B cell (primary cell): ENCODE measurements around the gene SLC35G2. TPM values are rescaled to one million over a fixed set of nuclear protein-coding genes. Genes with fewer than 3 reads are reported as not detected.

Experiments used
- ATAC-seq: fragments of 200-7000 bp; cut with Tn5 transposase; one replicate; pipeline ENCODE4 v1.10.0; 2021; ENCODE audit warnings: low read depth, mild to moderate bottlenecking, moderate number of reproducible peaks, moderate library complexity
- CTCF ChIA-PET: fragments of 350-600 bp; sonication (Branson Sonifier 250); formaldehyde crosslinking; loops from one replicate; lab custom pipeline; 2021; ENCODE audit warnings: antibody characterized with exemption, inconsistent platforms; lab: Charles Lee
- POLR2A ChIA-PET: fragments of 350-600 bp; sonication (Branson Sonifier 250); formaldehyde crosslinking; loops from one replicate; lab custom pipeline; 2021; ENCODE audit warnings: antibody characterized with exemption; lab: Charles Lee
- DNase-seq: peaks from one replicate; pipeline ENCODE4 v3.0.0; 2013
- H2AFZ ChIP-seq: 2 replicates; pipeline ENCODE4 v1.6.1; 2012; ENCODE audit warnings: mild to moderate bottlenecking, low read depth, low read length; ENCODE audit not compliant: insufficient read depth, poor library complexity, severe bottlenecking
- H3K27ac ChIP-seq, 2 donors: 1 replicate in 1 of 2; 2 replicates in 1 of 2; pipeline ENCODE4 v1.5.1; 2012 to 2013; ENCODE audit warnings: low read length in 2 of 2, mild to moderate bottlenecking in 2 of 2, moderate library complexity in 1 of 2
- H3K27me3 ChIP-seq, 4 experiments: fragments of 200-600 bp in 1 of 4; sonication (generic) in 1 of 4; replicated peaks in 1 of 4; 1 replicate in 2 of 4; 2 replicates in 2 of 4; pipeline versions ENCODE4 v1.6.1 to v1.7.0; 2013 to 2016; ENCODE audit warnings: low read length in 3 of 4, mild to moderate bottlenecking in 2 of 4, mixed read lengths in 1 of 4, moderate library complexity in 1 of 4; ENCODE audit not compliant: insufficient read depth in 4 of 4, control insufficient read depth in 3 of 4; ENCODE audit errors: control extremely low read depth in 1 of 4
- H3K36me3 ChIP-seq, 2 experiments: replicated peaks in 1 of 2; 1 replicate in 1 of 2; 2 replicates in 1 of 2; pipeline versions ENCODE4 v1.6.1 to v1.7.1; 2013; ENCODE audit warnings: low read length in 1 of 2; ENCODE audit not compliant: insufficient read depth in 2 of 2, control insufficient read depth in 1 of 2; ENCODE audit errors: control extremely low read depth in 1 of 2, extremely low read depth in 1 of 2
- H3K4me1 ChIP-seq, 2 donors: fragments of 200-600 bp in 1 of 2; sonication (generic) in 1 of 2; 1 replicate in 1 of 2; 2 replicates in 1 of 2; pipeline versions ENCODE4 v1.5.1 to v1.6.1; 2013 to 2017; ENCODE audit warnings: low read length in 2 of 2; ENCODE audit not compliant: control insufficient read depth in 2 of 2, insufficient read depth in 2 of 2
- H3K4me2 ChIP-seq: replicated peaks from 2 replicates; pipeline ENCODE3; 2012; ENCODE audit warnings: mild to moderate bottlenecking, low read depth, low read length; ENCODE audit not compliant: poor library complexity, severe bottlenecking
- H3K4me3 ChIP-seq, 5 experiments: fragments of 200-600 bp in 1 of 5; sonication (generic) in 1 of 5; 1 replicate in 3 of 5; 2 replicates in 2 of 5; pipeline versions ENCODE4 v1.5.1 to v1.7.0; 2011 to 2016; ENCODE audit warnings: low read length in 4 of 5, mild to moderate bottlenecking in 4 of 5, low read depth in 2 of 5, control low read depth in 1 of 5, moderate library complexity in 1 of 5; ENCODE audit not compliant: insufficient read depth in 1 of 5; ENCODE audit errors: control extremely low read depth in 1 of 5, extremely low read depth in 1 of 5
- H3K79me2 ChIP-seq: fragments of 200-600 bp; sonication (generic); one replicate; pipeline ENCODE4 v1.6.0; 2016; ENCODE audit warnings: low read length; ENCODE audit not compliant: control insufficient read depth, insufficient read depth
- H3K9ac ChIP-seq: fragments of 200-600 bp; sonication (generic); 2 replicates; pipeline ENCODE4 v1.6.1; 2017; ENCODE audit warnings: mild to moderate bottlenecking, low read length, moderate library complexity
- H3K9me3 ChIP-seq, 3 donors: one replicate each; pipeline versions ENCODE4 v1.6.1 to v1.7.1; 2013; ENCODE audit warnings: low read length in 2 of 3; ENCODE audit not compliant: control insufficient read depth in 2 of 3, insufficient read depth in 1 of 3; ENCODE audit errors: control extremely low read depth in 1 of 3
- H4K20me1 ChIP-seq: 2 replicates; pipeline ENCODE4 v1.6.0; 2012; ENCODE audit warnings: mild to moderate bottlenecking, low read length; ENCODE audit not compliant: insufficient read depth, control insufficient read depth, poor library complexity, severe bottlenecking
- H3K27ac Mint-ChIP-seq: one replicate; pipeline ENCODE4 v1.8.0; 2021; ENCODE audit warnings: mixed read lengths
- H3K27me3 Mint-ChIP-seq: one replicate; pipeline ENCODE4 v1.8.0; 2021; ENCODE audit warnings: mixed read lengths
- H3K4me1 Mint-ChIP-seq: one replicate; pipeline ENCODE4 v1.8.0; 2021; ENCODE audit warnings: mixed read lengths
- H3K4me3 Mint-ChIP-seq: one replicate; pipeline ENCODE4 v1.8.0; 2021; ENCODE audit warnings: mixed read lengths
- H3K9me3 Mint-ChIP-seq: one replicate; pipeline ENCODE4 v1.8.0; 2022; ENCODE audit warnings: mixed read lengths; ENCODE audit not compliant: insufficient read depth
- EZH2 ChIP-seq: IDR thresholded peaks from 2 replicates; pipeline ENCODE4 v1.6.1; 2012; ENCODE audit warnings: borderline replicate concordance, low read depth, mild to moderate bottlenecking, moderate library complexity, low read length; ENCODE audit not compliant: insufficient read depth, poor library complexity, severe bottlenecking
- WGBS: methylation state at CpG from one replicate; pipeline ENCODE4 v1.1.5; 2013; ENCODE audit warnings: missing lambda C conversion rate; ENCODE audit not compliant: insufficient coverage; 5-methylcytosine and 5-hydroxymethylcytosine counted together
- intact Hi-C: fragments of 100-400 bp; cut with micrococcal nuclease; formaldehyde crosslinking; loops from one replicate; pipeline ENCODE4 v1.10.0; 2022
- polyA plus RNA-seq: library from polyadenylated mRNA; depleted of rRNA; stranded (reverse); fragments of >200 nt; gene quantifications from 2 replicates; pipeline ENCODE4 v1.2.3, GENCODE V29; 2012
- total RNA-seq, 2 donors: library from RNA; stranded (reverse); fragments of 120-200 nt in 1 of 2; gene quantifications; 1 replicate in 1 of 2; 2 replicates in 1 of 2; pipeline versions ENCODE4 v1.2.3 to v1.2.4, GENCODE V29; 2013 to 2022
- TF ChIP-seq, protein P1 (sequence below): fragments of 200-600 bp; IDR thresholded peaks from one replicate; pipeline ENCODE4 v1.8.0; 2022; ENCODE audit warnings: antibody characterized with exemption, mild to moderate bottlenecking

SLC35G2 gene
- total and polyA plus RNA-seq, 2 donors (not counting 1 experiment from before 2014, with no cell fraction given), result 0.07 to 9.4 TPM

- H3K4me3 ChIP-seq, result peak overlapping the region; percentile 8 to 66 (median 53)
- Mint-ChIP-seq H3K4me1 (peaks cover 23% of the 10 kb centered on the region), H3K27me3 (peaks cover 30% of the 10 kb centered on the region), H3K27ac (peak overlapping the region; percentile 89), H3K9me3 (peaks cover 3% of the 10 kb centered on the region), H3K4me3 (peak overlapping the region; percentile 95)
- WGBS, result 13% methylated on average over 8 of the region's 8 CpGs
- ChIA-PET CTCF (interaction anchor here (1.0 kb wide), 1 partner anchor 66 kb away, joined by 7 read pairs; the partner anchor contains the start of gene STAG1), POLR2A (no interaction called here)
- H3K4me1 ChIP-seq, result peaks cover 21 to 22% of the 10 kb centered on the region in 2 donors
- H3K27ac ChIP-seq, result no peak overlapping the region
- no peak for TF ChIP-seq EZH2
- TF ChIP-seq, protein P1, sequence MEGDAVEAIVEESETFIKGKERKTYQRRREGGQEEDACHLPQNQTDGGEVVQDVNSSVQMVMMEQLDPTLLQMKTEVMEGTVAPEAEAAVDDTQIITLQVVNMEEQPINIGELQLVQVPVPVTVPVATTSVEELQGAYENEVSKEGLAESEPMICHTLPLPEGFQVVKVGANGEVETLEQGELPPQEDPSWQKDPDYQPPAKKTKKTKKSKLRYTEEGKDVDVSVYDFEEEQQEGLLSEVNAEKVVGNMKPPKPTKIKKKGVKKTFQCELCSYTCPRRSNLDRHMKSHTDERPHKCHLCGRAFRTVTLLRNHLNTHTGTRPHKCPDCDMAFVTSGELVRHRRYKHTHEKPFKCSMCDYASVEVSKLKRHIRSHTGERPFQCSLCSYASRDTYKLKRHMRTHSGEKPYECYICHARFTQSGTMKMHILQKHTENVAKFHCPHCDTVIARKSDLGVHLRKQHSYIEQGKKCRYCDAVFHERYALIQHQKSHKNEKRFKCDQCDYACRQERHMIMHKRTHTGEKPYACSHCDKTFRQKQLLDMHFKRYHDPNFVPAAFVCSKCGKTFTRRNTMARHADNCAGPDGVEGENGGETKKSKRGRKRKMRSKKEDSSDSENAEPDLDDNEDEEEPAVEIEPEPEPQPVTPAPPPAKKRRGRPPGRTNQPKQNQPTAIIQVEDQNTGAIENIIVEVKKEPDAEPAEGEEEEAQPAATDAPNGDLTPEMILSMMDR, result no peak
- peak overlapping the region; percentile 75 for H3K9ac ChIP-seq
- H3K27me3 ChIP-seq, result peaks cover 0 to 40% (median 31%) of the 10 kb centered on the region in 4 experiments
- peak overlapping the region; percentile 97 for H3K4me2 ChIP-seq
- H3K36me3 ChIP-seq, result no peaks in the 10 kb centered on the region
- ATAC-seq (peak; percentile 81), DNase-seq (peak; percentile 17)
- peaks cover 1 to 18% (median 3%) of the 10 kb centered on the region in 3 donors for H3K9me3 ChIP-seq
- H3K79me2 ChIP-seq, result no peaks in the 10 kb centered on the region
- no peaks in the 10 kb centered on the region for H4K20me1 ChIP-seq
- intact Hi-C loops, result loop anchor here (1.0 to 2.0 kb wide), 5 partner anchors 44 to 568 kb away; partner anchors contain the start of genes NCK1, PCCB and STAG1
- H2AFZ ChIP-seq, result peak overlapping the region; percentile 81
These were observed 646 bp upstream of the SLC35G2 start for GRCh38 chr3:136818191-136818768.

DNA sequence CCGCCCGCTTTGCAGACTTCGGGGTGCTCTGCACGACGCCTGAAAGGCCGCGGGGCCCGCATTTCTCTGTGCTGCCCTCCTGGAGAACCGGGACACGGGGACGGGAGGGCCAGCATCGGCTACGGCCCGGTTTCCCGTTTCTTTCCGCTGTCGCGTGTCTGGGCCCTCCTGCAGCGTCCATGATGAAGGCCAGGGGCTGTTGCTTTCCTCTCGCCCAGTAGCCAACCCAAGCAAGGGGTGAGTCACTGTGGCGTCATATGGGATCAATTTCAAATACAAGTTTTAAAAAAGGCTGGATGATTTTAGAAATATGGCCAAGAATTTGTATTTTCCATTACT, 435 bp downstream of the SLC35G2 start:
- DNase-seq, result peak; percentile 25
- H3K27me3 ChIP-seq, result peaks cover 0 to 40% (median 31%) of the 10 kb centered on the region in 4 experiments
- H3K27me3 Mint-ChIP-seq, result peaks cover 30% of the 10 kb centered on the region
- H3K79me2 ChIP-seq, result no peaks in the 10 kb centered on the region
- no peaks in the 10 kb centered on the region for H3K36me3 ChIP-seq
- H3K4me2 ChIP-seq, result peak overlapping the region; percentile 97
- whole genome bisulfite sequencing, result 0% methylated on average over 17 of the region's 21 CpGs
- H3K9me3 ChIP-seq, result peaks cover 1 to 22% (median 3%) of the 10 kb centered on the region in 3 donors
- TF ChIP-seq EZH2, result no peak
- TF ChIP-seq, protein P1, result no peak
- H3K4me3 ChIP-seq, result peak overlapping the region; percentile 43 to 66 (median 58)
- CTCF ChIA-PET, result interaction anchor here (1.0 kb wide), 1 partner anchor 67 kb away, joined by 7 read pairs; the partner anchor contains the start of gene STAG1
- H3K4me1 Mint-ChIP-seq, result peaks cover 23% of the 10 kb centered on the region
- POLR2A ChIA-PET, result no interaction called here
- H3K4me1 ChIP-seq, result peaks cover 21 to 22% of the 10 kb centered on the region in 2 donors
- no peak overlapping the region for H3K27ac ChIP-seq
- H3K27ac Mint-ChIP-seq, result peak overlapping the region; percentile 85
- H4K20me1 ChIP-seq, result no peaks in the 10 kb centered on the region
- ATAC-seq, result no peak
- intact Hi-C loops, result loop anchor here (2.0 kb wide), 2 partner anchors 195 to 429 kb away; no protein-coding TSS in a partner anchor
- H3K9ac ChIP-seq, result peak overlapping the region; percentile 75
- peak overlapping the region; percentile 81 for H2AFZ ChIP-seq
- H3K9me3 Mint-ChIP-seq, result peaks cover 5% of the 10 kb centered on the region
- H3K4me3 Mint-ChIP-seq, result peak overlapping the region; percentile 95
